ENCODE measurements around the gene ACAP1. TPM values are rescaled to one million over a fixed set of nuclear protein-coding genes. Genes with fewer than 3 reads are reported as not detected.

The ACAP1 gene
- total RNA-seq, 6 experiments from 2014 or later = 1.6 to 6.8 (median 2.7) TPM

DNA sequence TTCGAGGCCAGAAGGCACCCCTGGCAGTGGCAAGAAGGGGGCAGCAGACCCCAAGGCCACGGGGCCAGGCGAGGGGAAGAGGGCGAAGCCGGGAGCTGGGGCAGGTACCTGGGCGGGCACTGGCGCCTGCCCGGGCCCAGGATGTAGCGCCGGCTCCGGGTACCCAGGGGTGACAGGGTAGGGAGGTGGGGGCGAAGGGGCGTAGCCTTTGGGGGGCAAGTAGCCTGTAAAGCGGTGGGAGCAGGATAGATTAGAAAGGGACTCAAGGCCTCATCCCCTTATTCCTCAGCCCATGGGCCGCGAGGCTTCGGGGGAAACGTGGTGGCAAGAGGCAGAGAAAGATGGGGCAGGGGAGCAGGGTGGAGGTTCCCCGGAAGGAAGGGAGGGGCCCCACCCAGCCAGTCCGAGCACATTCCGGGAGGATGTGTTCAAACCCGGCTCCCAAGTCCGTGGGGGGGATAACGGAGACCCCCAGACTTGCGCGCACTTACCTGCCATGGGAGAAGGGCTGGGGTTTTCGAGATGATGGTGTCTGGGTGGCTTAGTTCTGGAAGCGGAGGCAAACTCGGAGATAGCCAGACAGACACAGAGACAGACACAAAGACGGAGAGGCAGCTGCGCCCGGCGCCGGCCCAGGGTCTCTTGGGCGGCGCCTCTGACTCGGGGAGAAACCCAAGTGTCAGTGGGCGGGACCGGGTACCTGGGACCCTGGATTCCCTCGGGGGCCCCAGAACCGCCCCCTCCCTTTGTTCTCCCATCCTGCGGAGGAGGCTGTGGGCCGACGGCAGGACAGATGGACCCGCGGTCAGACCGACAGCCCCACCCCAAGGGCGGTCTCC lies 57.5 kb downstream of the ACAP1 start:
- H3K27me3 ChIP-seq = no peaks in the 10 kb centered on the region
- no peaks in the 10 kb centered on the region for H3K9me3 ChIP-seq
- no peak for TF ChIP-seq POLR2A (IDR thresholded peaks at IDR 0.05)
- TF ChIP-seq, protein P1, sequence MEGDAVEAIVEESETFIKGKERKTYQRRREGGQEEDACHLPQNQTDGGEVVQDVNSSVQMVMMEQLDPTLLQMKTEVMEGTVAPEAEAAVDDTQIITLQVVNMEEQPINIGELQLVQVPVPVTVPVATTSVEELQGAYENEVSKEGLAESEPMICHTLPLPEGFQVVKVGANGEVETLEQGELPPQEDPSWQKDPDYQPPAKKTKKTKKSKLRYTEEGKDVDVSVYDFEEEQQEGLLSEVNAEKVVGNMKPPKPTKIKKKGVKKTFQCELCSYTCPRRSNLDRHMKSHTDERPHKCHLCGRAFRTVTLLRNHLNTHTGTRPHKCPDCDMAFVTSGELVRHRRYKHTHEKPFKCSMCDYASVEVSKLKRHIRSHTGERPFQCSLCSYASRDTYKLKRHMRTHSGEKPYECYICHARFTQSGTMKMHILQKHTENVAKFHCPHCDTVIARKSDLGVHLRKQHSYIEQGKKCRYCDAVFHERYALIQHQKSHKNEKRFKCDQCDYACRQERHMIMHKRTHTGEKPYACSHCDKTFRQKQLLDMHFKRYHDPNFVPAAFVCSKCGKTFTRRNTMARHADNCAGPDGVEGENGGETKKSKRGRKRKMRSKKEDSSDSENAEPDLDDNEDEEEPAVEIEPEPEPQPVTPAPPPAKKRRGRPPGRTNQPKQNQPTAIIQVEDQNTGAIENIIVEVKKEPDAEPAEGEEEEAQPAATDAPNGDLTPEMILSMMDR (IDR thresholded peaks at IDR 0.05) = no peak
- peaks cover 0 to 7% (median 0%) of the 10 kb centered on the region in 4 donors for H3K36me3 ChIP-seq
- H3K4me3 ChIP-seq = peak overlapping the region; percentile 60 to 84 (median 63)
- peak; percentile 6 to 19 (median 13) for ATAC-seq
- peaks cover 0 to 6% (median 0%) of the 10 kb centered on the region in 4 donors for H3K4me1 ChIP-seq
- DNase-seq = peak in 1 of 3 donors; percentile 59
- intact Hi-C loops (cut with DNase I) = no loop called here
- peak overlapping the region; percentile 84 to 95 (median 92) for H3K27ac ChIP-seq
- 23% methylated on average over 18 of the region's 48 CpGs for WGBS (ENCODE audit: insufficient coverage, low coverage, low lambda C conversion rate, missing lambda C conversion rate)

DNA sequence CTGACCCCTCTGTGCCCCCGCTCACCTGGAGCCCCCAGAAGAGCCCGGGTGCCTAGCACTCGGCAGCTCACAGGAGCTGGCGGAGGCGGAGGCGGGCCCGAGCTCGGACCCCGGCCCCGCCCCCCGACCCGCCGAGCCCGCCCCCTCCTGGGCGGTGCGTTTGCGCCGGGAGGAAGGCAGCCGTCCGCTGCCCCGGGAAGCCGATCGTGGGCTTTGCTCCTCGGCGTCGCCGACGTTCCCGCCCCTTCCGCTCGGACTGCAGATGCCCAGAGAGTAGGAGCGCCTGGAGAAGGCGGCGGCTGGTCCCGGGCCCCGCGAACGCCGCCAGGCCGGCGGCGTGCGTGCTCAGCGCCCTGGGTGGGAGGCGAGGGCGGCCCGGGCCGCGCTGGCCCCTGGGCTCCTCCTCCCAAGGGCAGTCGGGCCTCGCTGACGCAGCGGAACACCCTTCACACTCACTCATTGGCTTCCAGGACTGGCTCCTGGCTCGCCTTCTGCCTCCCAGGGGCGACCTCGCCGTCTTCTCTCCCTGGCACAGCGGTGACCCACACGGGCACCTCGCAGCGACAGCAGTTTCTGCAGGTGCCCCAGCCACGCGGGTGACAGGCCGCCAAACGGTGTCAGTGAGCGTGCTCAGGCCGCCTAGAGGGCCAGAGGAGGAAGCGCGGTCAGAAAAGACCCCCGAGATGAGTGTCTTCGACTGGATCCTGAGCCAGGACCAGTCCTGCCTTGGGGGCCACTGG lies 58.3 kb downstream of the ACAP1 start, which contains the start of gene PLSCR3:
Gene PLSCR3, minus strand, starts transcription at position 74 of the 740 bp plus-strand sequence. CDS start 415 bp downstream, outside the sequence.
- intact Hi-C loops (cut with DNase I) = no loop called here
- ATAC-seq (peak; percentile 86 to 96 (median 93)), DNase-seq (peak; percentile 92 to 95 (median 94))
- Histone ChIP-seq H3K4me3 (peak within 1 kb of the TSS; percentile 60 to 84 (median 63)), H3K9me3 (no peaks in the 10 kb centered on the region), H3K4me1 (peaks cover 0 to 6% (median 0%) of the 10 kb centered on the region in 4 donors), H3K27me3 (no peaks in the 10 kb centered on the region), H3K27ac (peak within 1 kb of the TSS; percentile 84 to 95 (median 92)), H3K36me3 (peaks cover 0 to 2% (median 0%) of the 10 kb centered on the region in 4 donors)
- TF ChIP-seq, protein P1 (IDR thresholded peaks at IDR 0.05) = peak; percentile 17 to 36 (median 30)
- peak; percentile 90 for TF ChIP-seq POLR2A (IDR thresholded peaks at IDR 0.05)
- WGBS (ENCODE audit: insufficient coverage, low coverage, low lambda C conversion rate, missing lambda C conversion rate) = 1% methylated on average over 17 of the region's 71 CpGs

DNA sequence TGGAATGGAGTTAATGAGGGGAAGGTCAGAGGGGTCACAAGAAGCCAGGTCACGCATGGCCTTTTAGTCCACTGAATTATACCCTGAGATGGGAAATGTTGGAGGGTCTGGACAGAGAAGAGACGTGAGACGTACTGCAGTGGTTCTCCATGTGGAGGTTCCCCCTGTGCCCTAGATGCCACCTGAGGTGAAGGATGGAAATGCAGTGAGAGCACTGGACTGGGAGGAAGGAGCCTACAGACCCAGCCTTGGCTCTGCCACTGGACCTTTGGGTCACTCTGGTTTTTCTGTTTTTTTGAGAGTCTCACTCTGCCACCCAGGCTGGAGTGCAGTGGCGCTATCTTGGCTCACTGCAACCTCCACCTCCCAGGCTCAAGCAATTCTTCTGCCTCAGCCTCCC lies 59.8 kb downstream of the ACAP1 start:
- Histone ChIP-seq H3K27me3 (no peaks in the 10 kb centered on the region), H3K4me1 (peaks cover 0 to 6% (median 0%) of the 10 kb centered on the region in 4 donors), H3K36me3 (no peaks in the 10 kb centered on the region), H3K4me3 (no peak overlapping the region), H3K27ac (no peak overlapping the region), H3K9me3 (no peaks in the 10 kb centered on the region)
- TF ChIP-seq POLR2A (IDR thresholded peaks at IDR 0.05) = no peak
- TF ChIP-seq, protein P1 (IDR thresholded peaks at IDR 0.05) = no peak
- intact Hi-C loops (cut with DNase I) = no loop called here
- ATAC-seq (no peak), DNase-seq (peak in 1 of 3 donors; percentile 14)
- WGBS (ENCODE audit: insufficient coverage, low coverage, low lambda C conversion rate, missing lambda C conversion rate) = 100% methylated on average over 1 of the region's 4 CpGs

DNA sequence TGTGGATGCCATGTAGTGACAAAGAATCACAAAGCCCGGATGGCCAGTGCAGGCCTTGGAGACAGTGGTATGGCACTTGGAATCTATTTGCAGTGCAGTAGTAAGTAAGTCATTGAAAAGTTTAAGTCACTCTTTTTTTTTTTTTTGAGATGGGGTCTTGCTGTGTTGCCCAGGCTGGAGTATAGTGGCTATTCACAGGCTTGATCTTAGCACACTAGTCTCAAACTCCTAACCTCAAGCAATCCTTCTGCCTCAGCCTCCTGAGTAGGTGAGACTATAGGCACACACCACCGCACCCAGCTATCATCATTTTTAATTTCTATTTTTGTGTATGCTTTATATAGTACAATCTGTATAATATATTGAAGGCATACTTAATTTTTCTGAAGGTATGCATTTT lies 62.3 kb downstream of the ACAP1 start:
- H3K27me3 ChIP-seq = no peaks in the 10 kb centered on the region
- TF ChIP-seq POLR2A (IDR thresholded peaks at IDR 0.05) = no peak
- TF ChIP-seq, protein P1 (IDR thresholded peaks at IDR 0.05) = no peak
- H3K4me1 ChIP-seq = peaks cover 0 to 16% (median 3%) of the 10 kb centered on the region in 4 donors
- H3K9me3 ChIP-seq = no peaks in the 10 kb centered on the region
- DNase-seq = no peak
- intact Hi-C loops (cut with DNase I) = no loop called here
- no peak overlapping the region for H3K27ac ChIP-seq
- ATAC-seq = no peak
- H3K4me3 ChIP-seq = no peak overlapping the region
- H3K36me3 ChIP-seq = no peaks in the 10 kb centered on the region
- WGBS (ENCODE audit: insufficient coverage, low coverage, low lambda C conversion rate, missing lambda C conversion rate) = 74% methylated on average over 2 of the region's 2 CpGs

Small RNA genes lying within 50 kb of the gene (small RNA-seq; reads per million reads assigned to genes)
- gene AC026954.2 = 0 reads per million in 2 experiments

Other genes starting within 250 kb of the ACAP1 start
- gene ASGR2, start 221.7 kb upstream of the ACAP1 start, total RNA-seq = 100 to 1,000 TPM; 412 to 553 (median 461) TPM
- gene ASGR1, start 157.2 kb upstream of the ACAP1 start, total RNA-seq = 100 to 1,000 TPM; 399 to 624 (median 417) TPM
- 1 to 10 TPM; 3.0 to 6.4 (median 4.1) TPM for gene DLG4, start 116.7 kb upstream of the ACAP1 start, total RNA-seq
- gene ACADVL, start 116.6 kb upstream of the ACAP1 start, total RNA-seq = 1,000 to 10,000 TPM in 3 of 6 experiments, 100 to 1,000 TPM in 3; 640 to 1,849 (median 1,071) TPM
- 10 to 100 TPM in 4 of 6 experiments, 1 to 10 TPM in 2; 9.6 to 13.5 (median 12.8) TPM for gene DVL2, start 102.0 kb upstream of the ACAP1 start, total RNA-seq
- gene PHF23, start 97.1 kb upstream of the ACAP1 start, total RNA-seq = 10 to 100 TPM; 16.0 to 24.3 (median 18.2) TPM
- 100 to 1,000 TPM; 238 to 330 (median 244) TPM for gene GABARAP, start 94.1 kb upstream of the ACAP1 start, total RNA-seq
- gene CTDNEP1, start 84.8 kb upstream of the ACAP1 start, total RNA-seq = 10 to 100 TPM; 25.9 to 34.6 (median 31.9) TPM
- gene ELP5, start 84.3 kb upstream of the ACAP1 start, total RNA-seq = 10 to 100 TPM; 14.2 to 29.6 (median 22.9) TPM
- gene CLDN7, start 74.1 kb upstream of the ACAP1 start, total RNA-seq = 100 to 1,000 TPM in 1 of 6 experiments, 10 to 100 TPM in 4, 1 to 10 TPM in 1; 9.6 to 114 (median 23.3) TPM
- gene SLC2A4, start 54.8 kb upstream of the ACAP1 start, total RNA-seq = 1 to 10 TPM in 4 of 6 experiments, under 1 TPM in 2; 0.66 to 2.1 (median 1.4) TPM
- gene YBX2, start 41.9 kb upstream of the ACAP1 start, total RNA-seq = 1 to 10 TPM in 2 of 6 experiments, under 1 TPM in 4; 0.27 to 1.7 (median 0.90) TPM
- gene EIF5A, start 28.9 kb upstream of the ACAP1 start, total RNA-seq = 100 to 1,000 TPM; 222 to 299 (median 238) TPM
- 10 to 100 TPM; 22.0 to 48.1 (median 23.2) TPM for gene GPS2, start 21.2 kb upstream of the ACAP1 start, total RNA-seq
- 10 to 100 TPM in 4 of 6 experiments, 1 to 10 TPM in 2; 4.2 to 22.1 (median 10.8) TPM for gene NEURL4, start 7.2 kb upstream of the ACAP1 start, total RNA-seq
- gene KCTD11, start 15.6 kb downstream of the ACAP1 start, total RNA-seq = 1 to 10 TPM; 2.2 to 4.4 (median 2.9) TPM
- gene TMEM95, start 18.6 kb downstream of the ACAP1 start, total RNA-seq = not detected
- 1 to 10 TPM; 2.9 to 5.1 (median 4.0) TPM for gene TNK1, start 44.6 kb downstream of the ACAP1 start, total RNA-seq
- gene PLSCR3, start 58.0 kb downstream of the ACAP1 start, total RNA-seq = 1 to 10 TPM; 5.5 to 8.9 (median 6.4) TPM
- 10 to 100 TPM; 56.4 to 95.4 (median 68.9) TPM for gene TMEM256, start 67.6 kb downstream of the ACAP1 start, total RNA-seq
- 1 to 10 TPM; 1.3 to 5.3 (median 3.0) TPM for gene NLGN2, start 71.3 kb downstream of the ACAP1 start, total RNA-seq
- gene SPEM1, start 83.8 kb downstream of the ACAP1 start, total RNA-seq = not detected
- not detected for gene SPEM2, start 89.1 kb downstream of the ACAP1 start, total RNA-seq
- not detected for gene SPEM3, start 92.3 kb downstream of the ACAP1 start, total RNA-seq
- 1 to 10 TPM; 2.3 to 8.4 (median 4.0) TPM for gene TMEM102, start 98.9 kb downstream of the ACAP1 start, total RNA-seq
- gene FGF11, start 103.0 kb downstream of the ACAP1 start, total RNA-seq = under 1 TPM in 5 of 6 experiments, not detected in 1; 0.37 to 0.84 (median 0.68) TPM
- 10 to 100 TPM in 2 of 6 experiments, 1 to 10 TPM in 4; 6.0 to 12.3 (median 8.2) TPM for gene CHRNB1, start 108.5 kb downstream of the ACAP1 start, total RNA-seq
- gene ZBTB4, start 143.1 kb downstream of the ACAP1 start, total RNA-seq = 10 to 100 TPM in 1 of 6 experiments, 1 to 10 TPM in 5; 5.7 to 10.5 (median 7.9) TPM
- gene SLC35G6, start 144.9 kb downstream of the ACAP1 start, total RNA-seq = not detected
- gene POLR2A, start 147.8 kb downstream of the ACAP1 start, total RNA-seq = 10 to 100 TPM; 36.1 to 49.9 (median 46.0) TPM
- 10 to 100 TPM in 4 of 6 experiments, 1 to 10 TPM in 2; 6.1 to 14.7 (median 11.4) TPM for gene TNFSF12, start 212.5 kb downstream of the ACAP1 start, total RNA-seq
- gene TNFSF13, start 222.2 kb downstream of the ACAP1 start, total RNA-seq = 10 to 100 TPM in 2 of 6 experiments, 1 to 10 TPM in 4; 4.3 to 13.0 (median 6.2) TPM
- gene SENP3, start 225.4 kb downstream of the ACAP1 start, total RNA-seq = 10 to 100 TPM; 12.3 to 33.9 (median 15.1) TPM
- gene CD68, start 243.1 kb downstream of the ACAP1 start, total RNA-seq = 100 to 1,000 TPM in 1 of 6 experiments, 10 to 100 TPM in 5; 31.6 to 179 (median 51.1) TPM
- gene MPDU1, start 247.3 kb downstream of the ACAP1 start, total RNA-seq = 100 to 1,000 TPM in 2 of 6 experiments, 10 to 100 TPM in 4; 54.2 to 199 (median 63.3) TPM